Activated effector memory CD4-positive, alpha-beta T cell treated with anti-CD3 and anti-CD28 coated beads, Interleukin-2, amount 50 U/mL, for 16 hours (primary cell): ENCODE data around the gene MIB2.
"Not testable (repeated sequence)": the region's sequence is repeated elsewhere in the genome, so short reads cannot be mapped to it uniquely, and the experiment has no call there.

Experiments
- DNase-seq: peaks from one replicate; pipeline ENCODE4 v3.0.0-alpha.2; 2020

Gene MIB2

GRCh38 chr1:1615256-1616044 lies at the start of gene MIB2:
Gene MIB2, plus strand, starts transcription at chr1:1615500. Its CDS starts 7,953 bp downstream, at chr1:1623453.
- peak; percentile 99 for DNase-seq

- no peak for DNase-seq
Measured at GRCh38 chr1:1567152-1567875, 48.0 kb upstream of the MIB2 start.

DNA sequence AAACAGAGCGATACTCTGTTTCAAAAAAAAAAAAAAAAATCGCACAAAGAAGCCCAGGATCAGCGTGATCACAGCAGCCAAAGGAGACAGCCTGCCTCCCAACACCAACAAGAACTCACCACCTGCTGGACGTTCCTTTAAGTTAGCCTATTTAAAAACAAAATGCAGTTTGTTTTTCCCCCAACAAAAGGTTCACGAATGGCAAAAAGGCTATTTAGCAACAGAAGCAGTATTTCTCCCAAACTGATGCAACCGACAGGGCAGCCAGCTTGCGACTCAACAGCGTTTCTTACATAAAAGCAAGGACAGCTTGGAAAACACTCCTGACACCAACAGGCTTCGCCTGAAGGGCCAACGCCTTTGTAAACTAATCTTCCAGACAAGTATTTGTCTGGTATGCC lies 47.4 kb upstream of the MIB2 start:
- DNase-seq, result no peak

DNA sequence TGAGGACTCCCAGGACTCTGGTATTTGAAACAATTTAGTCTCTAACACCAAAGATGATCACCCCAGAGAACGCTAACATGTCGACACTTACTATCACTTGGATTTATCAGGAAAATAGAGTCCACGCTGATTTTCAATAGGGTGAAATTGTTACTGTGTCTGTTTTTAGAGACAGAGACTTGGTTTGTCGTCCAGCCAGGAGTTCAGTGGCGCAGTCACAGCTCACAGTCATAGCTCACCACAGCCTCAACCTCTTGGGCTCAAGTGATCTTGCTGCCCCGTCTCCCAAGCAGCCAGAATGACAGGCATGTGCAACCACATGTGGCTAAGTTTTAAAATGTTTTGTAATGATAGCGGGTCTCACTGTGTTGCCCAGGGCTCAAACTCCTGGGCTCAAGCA lies 46.0 kb upstream of the MIB2 start:
- DNase-seq, result no peak

- peak; percentile 91 for DNase-seq
Measured at GRCh38 chr1:1573843-1574720, 41.2 kb upstream of the MIB2 start.

GRCh38 chr1:1574721-1575537 lies 40.4 kb upstream of the MIB2 start, which contains the start of gene SSU72:
Gene SSU72, minus strand, starts transcription at chr1:1574863. Its CDS starts 306 bp downstream, at chr1:1574557.
- DNase-seq, result peak; percentile 98

DNA sequence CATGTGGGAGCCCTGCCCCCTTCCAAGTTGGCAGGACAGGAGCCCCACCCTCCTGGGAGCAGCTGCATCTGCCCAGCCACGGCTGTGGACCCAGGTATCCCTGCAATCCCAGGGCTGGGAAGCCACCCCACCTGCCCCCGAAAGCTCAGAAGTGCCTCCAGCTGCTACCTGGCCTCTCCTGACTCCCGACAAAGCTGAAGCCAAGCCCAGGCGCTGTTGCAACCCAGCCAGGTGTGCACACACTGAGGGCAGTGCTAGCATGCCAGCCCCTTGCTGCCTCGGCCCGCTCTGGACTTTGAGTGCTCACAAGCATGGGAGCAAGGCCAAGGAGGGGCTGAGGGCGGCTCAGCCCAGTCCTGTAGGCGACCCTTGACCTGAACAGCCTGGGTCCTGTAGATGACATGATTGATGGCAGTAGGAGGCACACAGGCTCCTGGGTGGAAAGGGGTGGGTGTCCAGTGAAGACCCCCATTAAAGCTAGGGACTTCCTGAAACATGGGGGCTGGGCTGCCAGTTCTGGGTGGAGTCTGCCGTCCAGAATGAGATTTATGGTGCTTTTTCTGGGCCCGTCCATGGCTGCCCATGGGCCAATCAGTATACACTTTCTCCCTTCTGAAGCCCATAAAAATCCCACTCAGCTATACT lies 37.8 kb upstream of the MIB2 start:
- no peak for DNase-seq

DNA sequence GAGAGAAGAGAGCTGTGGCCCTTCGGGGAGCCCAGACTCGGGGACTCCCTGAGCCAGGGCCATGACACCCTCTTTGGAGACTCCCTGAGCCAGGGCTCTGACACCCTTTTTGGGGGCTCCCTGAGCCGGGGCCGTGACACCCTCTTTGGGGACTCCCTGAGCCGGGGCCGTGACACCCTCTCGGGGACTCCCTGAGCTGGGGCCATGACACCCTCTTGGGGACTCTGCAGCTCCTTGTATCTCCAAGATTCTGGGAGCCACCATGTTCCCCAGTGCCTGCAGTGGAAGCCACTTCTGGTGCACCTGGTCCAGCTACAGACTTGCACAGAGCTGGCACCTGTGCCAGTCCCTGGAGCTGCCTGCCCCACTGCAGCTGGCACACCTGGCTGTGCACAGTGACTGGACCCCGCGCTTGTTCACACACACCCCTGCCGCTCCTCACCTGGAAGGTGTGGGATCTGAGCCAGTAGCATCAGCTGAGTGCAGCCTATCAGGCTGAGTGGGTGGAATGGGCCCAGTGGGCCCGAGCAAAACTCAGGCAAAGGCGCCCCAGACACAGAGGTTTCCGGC lies 36.8 kb upstream of the MIB2 start:
- no peak for DNase-seq

DNA sequence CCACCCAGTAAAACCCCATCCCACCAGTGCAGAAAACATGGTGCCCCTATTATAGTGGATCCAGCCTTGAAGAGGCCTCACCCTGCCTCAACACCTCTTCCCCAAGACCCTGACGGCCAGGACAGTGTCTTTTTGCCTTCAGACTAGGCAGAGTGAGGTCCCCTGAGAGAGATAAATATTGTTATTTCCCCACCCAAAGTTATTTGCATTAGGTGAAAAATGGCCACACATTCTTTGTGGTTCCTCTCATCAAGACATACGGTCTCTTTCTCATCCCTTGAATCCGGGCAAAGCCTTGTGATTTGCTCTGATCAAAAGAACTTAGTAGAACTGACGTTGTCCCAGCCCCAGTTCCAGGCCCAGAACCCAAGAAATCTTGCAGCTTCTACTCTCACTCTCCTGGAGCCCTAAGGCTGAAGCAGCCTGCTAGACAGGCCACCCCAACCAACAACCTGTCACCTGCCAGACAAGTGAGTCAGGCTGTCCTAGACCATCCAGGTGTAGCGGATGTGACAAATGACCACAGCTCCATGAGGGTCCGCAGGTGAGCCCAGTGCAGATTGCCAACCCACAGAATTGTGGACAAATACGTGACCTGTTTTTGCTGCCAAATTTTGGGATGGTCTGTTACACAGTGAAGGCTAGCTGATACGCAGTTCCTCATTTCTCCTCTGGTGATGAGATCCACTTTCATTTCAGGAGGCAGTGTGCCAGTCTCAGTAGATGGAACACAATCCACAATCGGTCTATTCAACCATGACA lies 32.5 kb upstream of the MIB2 start:
- no peak for DNase-seq

DNA sequence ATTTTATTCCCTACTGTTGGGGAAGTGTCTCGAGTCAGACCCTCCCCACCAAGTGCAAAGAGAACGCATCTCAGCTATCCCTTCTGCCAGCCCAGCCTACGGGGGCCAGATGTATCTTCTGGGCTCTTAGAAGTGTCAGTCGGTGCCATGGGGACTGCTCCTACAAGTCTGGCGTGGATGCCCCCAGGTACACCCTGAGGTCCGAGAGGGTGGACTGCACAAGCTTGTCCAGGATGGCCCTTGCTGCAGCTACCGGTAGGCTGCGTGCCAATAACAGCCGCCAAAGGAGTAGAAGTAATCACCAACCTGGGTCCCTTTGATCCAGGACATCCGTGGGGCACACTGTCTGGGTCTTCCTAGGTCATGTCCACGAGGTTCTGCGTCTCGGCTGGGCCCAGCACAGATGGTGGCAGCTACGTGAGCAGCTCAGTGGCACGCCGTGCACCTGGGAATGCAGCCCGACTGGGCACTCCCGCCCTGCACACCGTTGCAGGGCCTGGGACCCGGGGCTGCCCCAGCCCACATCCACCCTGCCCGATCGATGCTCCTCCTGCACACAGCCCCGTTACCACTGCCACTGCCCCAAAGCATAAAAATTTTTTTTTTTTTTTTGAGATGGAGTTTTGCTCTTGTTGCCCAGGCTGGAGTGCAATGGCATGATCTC lies 31.8 kb upstream of the MIB2 start:
- DNase-seq, result no peak

GRCh38 chr1:1591452-1591851 lies 23.8 kb upstream of the MIB2 start:
- DNase-seq, result no peak

DNA sequence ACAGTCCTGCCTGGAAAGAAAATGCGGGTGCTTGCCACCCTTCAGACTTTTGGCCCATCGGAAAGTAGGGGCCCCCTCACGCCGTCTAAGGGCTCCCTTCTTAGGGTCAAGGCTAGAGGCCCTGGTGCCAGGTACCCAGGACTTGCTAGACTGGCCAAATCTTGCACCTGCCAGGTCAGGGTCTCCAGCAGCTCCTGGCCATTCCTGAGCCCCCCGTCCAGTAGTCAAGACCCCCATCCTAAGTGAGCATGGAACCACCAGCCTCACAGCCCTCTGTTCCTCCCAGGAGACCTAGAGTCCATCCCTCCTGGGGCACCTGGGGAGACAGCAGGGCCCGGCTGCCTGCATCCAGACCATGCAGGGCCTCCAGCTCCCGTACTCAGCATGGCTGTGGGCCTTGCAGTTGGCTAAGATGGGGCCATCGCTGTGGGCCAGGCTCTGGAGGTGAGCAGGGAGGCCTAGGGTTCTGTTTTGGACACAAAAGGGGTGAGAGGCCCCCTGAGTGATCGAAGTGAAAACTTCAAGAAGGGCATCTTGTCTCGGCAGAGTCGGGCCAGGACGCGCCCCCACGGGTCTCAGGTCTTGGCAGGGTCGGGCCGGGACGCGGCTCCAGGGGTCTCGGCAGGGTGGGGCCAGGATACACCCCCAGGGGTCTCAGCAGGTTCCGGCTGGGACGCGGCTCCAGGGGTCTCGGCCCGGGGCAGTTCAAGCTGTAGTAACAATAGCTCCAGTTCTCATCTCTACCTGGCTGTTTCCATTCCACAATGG lies 21.3 kb upstream of the MIB2 start:
- no peak for DNase-seq

DNA sequence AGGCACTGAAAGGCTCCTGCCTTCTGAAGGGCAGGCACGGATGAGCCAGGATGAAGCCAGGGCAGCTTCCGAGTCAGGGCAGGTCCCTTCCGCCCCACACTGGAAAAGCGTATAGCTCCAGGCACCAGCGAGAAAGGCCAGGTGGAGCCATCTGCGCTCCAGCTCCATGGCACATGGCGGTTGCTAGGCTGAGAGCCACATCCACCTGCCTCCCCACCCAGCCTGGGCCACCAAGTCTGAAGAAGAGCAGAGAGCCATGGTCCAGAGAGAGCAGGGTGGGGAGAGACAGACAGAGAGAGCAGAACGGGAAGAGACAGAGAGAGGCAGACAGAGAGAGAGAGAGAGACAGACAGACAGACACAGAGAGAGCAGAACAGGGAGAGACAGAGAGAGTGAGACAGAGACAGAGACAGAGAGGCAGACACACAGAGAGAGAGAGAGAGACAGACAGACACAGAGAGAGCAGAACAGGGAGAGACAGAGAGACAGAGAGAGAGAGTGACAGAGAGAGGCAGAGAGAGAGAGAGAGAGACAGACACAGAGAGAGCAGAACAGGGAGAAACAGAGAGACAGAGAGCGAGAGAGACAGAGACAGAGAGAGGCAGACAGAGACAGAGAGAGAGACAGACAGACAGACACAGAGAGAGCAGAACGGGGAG lies 20.6 kb upstream of the MIB2 start:
- no peak for DNase-seq

- DNase-seq, result not testable (repeated sequence)
Measured at GRCh38 chr1:1595341-1595740, 20.0 kb upstream of the MIB2 start.

- no peak for DNase-seq
Measured at GRCh38 chr1:1596493-1597274, 18.6 kb upstream of the MIB2 start.

GRCh38 chr1:1597275-1597930 lies 17.9 kb upstream of the MIB2 start:
- DNase-seq, result peak; percentile 63

DNA sequence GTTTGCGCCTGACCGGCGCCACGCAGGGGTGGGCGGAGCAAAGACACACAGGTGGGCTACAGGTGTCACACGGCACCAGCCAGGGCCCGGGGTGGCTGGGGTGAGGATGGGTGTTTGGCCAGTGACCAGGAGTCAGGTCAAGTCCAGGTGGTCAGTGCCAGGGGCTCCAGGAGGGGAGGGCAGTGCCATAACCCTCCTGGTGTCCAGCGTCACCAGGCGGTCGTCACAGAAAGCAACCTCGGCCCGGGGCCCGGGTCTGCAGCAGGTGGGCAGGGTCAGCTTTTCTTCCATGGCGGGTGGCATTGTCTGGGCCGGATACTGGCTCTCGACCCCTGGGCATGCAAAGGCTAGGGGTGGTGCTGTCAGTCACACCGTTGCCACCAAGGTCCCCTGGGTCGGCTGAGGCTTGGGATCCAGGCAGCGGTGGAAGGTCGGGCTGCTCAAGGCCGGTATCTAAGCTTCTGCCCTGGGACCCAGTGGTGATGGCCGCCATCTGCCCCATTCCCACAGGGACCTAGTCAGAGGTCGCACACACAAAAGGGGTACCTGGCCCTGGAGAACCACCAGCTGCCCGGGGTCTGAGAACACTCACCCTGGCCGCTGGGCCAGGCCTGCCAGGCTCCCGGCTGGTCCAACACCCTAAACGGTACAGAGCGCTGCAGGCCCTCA lies 17.1 kb upstream of the MIB2 start:
- no peak for DNase-seq
